Type B pancreatic cell (in vitro differentiated cells): ENCODE results near the gene FEV. TPM values are rescaled to one million over a fixed set of nuclear protein-coding genes. Genes with fewer than 3 reads are reported as not detected.

ENCODE experiments used
- DNase-seq: peaks from one replicate; pipeline ENCODE4 v3.0.0; 2021; ENCODE audit warnings: mixed read lengths; ENCODE audit not compliant: unreplicated experiment; ENCODE audit errors: extremely low spot score
- H3K27ac Mint-ChIP-seq: 2 replicates; pipeline ENCODE4 v1.8.0; 2021; ENCODE audit warnings: mild to moderate bottlenecking, mixed read lengths
- H3K27me3 Mint-ChIP-seq: 2 replicates; pipeline ENCODE4 v1.8.0; 2021; ENCODE audit warnings: mixed read lengths
- H3K36me3 Mint-ChIP-seq: 2 replicates; pipeline ENCODE4 v1.8.0; 2021; ENCODE audit warnings: mixed read lengths
- H3K4me1 Mint-ChIP-seq: one replicate; pipeline ENCODE4 v1.8.0; 2021; ENCODE audit warnings: mixed read lengths; ENCODE audit not compliant: unreplicated experiment
- H3K4me3 Mint-ChIP-seq: 2 replicates; pipeline ENCODE4 v1.8.0; 2021; ENCODE audit warnings: mild to moderate bottlenecking, mixed read lengths
- H3K9me3 Mint-ChIP-seq: 2 replicates; pipeline ENCODE4 v1.8.0; 2021; ENCODE audit warnings: mixed read lengths
- CTCF ChIP-seq: fragments of 200-600 bp; sonication (generic); conservative IDR thresholded peaks from 2 replicates; pipeline ENCODE4 v1.5.0; 2021; ENCODE audit warnings: antibody characterized with exemption, mild to moderate bottlenecking
- total RNA-seq: library from RNA; stranded (reverse); gene quantifications from 2 replicates; pipeline ENCODE4 v1.2.1, GENCODE V29; 2021; ENCODE audit warnings: low replicate concordance

Gene FEV
- total RNA-seq, 1 donor from 2014 or later, result 12.5 TPM

GRCh38 chr2:219002395-219003266 is 17.6 kb upstream of the FEV start:
- DNase-seq, result peak; percentile 79
- TF ChIP-seq CTCF, result peak; percentile 66
- Mint-ChIP-seq H3K4me1 (peaks cover 12% of the 10 kb centered on the region), H3K36me3 (no peaks in the 10 kb centered on the region), H3K27me3 (peaks cover 91% of the 10 kb centered on the region), H3K4me3 (peak overlapping the region; percentile 84), H3K27ac (no peak overlapping the region), H3K9me3 (no peaks in the 10 kb centered on the region)

- no peaks in the 10 kb centered on the region for H3K36me3 Mint-ChIP-seq
- DNase-seq, result peak; percentile 72
- peak overlapping the region; percentile 72 for H3K4me3 Mint-ChIP-seq
- H3K27me3 Mint-ChIP-seq, result peaks cover 90% of the 10 kb centered on the region
- TF ChIP-seq CTCF, result no peak
- H3K27ac Mint-ChIP-seq, result no peak overlapping the region
- H3K4me1 Mint-ChIP-seq, result peaks cover 12% of the 10 kb centered on the region
- H3K9me3 Mint-ChIP-seq, result no peaks in the 10 kb centered on the region
Measured at GRCh38 chr2:219001577-219002394, 16.8 kb upstream of the FEV start.

- peak; percentile 70 for DNase-seq
- Mint-ChIP-seq H3K9me3 (no peaks in the 10 kb centered on the region), H3K27ac (no peak overlapping the region), H3K27me3 (peaks cover 91% of the 10 kb centered on the region), H3K4me3 (peak overlapping the region; percentile 57), H3K36me3 (no peaks in the 10 kb centered on the region), H3K4me1 (peaks cover 12% of the 10 kb centered on the region)
- TF ChIP-seq CTCF, result no peak
Measured at GRCh38 chr2:219001100-219001576, 16.2 kb upstream of the FEV start.

GRCh38 chr2:219000569-219000960 is 15.6 kb upstream of the FEV start:
- no peak for TF ChIP-seq CTCF
- Mint-ChIP-seq H3K9me3 (no peaks in the 10 kb centered on the region), H3K27me3 (peaks cover 91% of the 10 kb centered on the region), H3K4me3 (peak overlapping the region; percentile 57), H3K36me3 (no peaks in the 10 kb centered on the region), H3K4me1 (peaks cover 12% of the 10 kb centered on the region), H3K27ac (peak overlapping the region; percentile 29)
- DNase-seq, result no peak

- Mint-ChIP-seq H3K27me3 (peaks cover 91% of the 10 kb centered on the region), H3K36me3 (no peaks in the 10 kb centered on the region), H3K9me3 (no peaks in the 10 kb centered on the region), H3K27ac (no peak overlapping the region), H3K4me3 (no peak overlapping the region), H3K4me1 (peaks cover 12% of the 10 kb centered on the region)
- no peak for DNase-seq
- no peak for TF ChIP-seq CTCF
Measured at GRCh38 chr2:218999881-219000568, 15.0 kb upstream of the FEV start.
